GM18867 (cell line): Measurements from ENCODE around the gene SMAD5.

ENCODE experiments used
- ATAC-seq: cut with Tn5 transposase; IDR thresholded peaks from one replicate; pipeline ENCODE4 v1.9.1; 2021; ENCODE audit warnings: mild to moderate bottlenecking, moderate library complexity; ENCODE audit not compliant: unreplicated experiment

SMAD5 gene

DNA sequence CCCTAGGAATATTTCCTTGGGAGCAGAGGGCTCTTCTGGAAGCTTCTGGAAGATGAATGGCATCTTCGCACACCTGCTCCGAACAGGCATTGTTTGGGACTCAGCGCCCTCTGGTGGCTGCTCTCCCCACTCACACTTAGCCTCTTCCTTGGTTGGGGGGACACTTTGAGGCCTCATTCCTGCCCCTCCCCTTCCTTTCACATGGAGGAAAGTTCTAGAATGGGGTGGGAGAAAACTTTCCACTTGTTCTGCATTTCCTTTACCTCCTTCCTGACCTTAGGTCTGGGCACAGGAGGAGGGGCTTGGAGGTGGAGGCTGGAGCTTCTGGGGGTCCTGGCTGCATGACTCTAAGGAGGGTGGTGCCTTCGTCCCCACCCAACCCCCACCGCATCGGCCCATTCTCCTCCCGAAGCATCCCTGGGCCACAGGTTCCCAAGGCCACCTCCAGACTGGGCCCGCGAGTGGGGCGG lies 79.6 kb downstream of the SMAD5 start:
- peak; percentile 58 for ATAC-seq

- no peak for ATAC-seq
Measured at GRCh38 chr5:136213919-136214493, 81.4 kb downstream of the SMAD5 start.

DNA sequence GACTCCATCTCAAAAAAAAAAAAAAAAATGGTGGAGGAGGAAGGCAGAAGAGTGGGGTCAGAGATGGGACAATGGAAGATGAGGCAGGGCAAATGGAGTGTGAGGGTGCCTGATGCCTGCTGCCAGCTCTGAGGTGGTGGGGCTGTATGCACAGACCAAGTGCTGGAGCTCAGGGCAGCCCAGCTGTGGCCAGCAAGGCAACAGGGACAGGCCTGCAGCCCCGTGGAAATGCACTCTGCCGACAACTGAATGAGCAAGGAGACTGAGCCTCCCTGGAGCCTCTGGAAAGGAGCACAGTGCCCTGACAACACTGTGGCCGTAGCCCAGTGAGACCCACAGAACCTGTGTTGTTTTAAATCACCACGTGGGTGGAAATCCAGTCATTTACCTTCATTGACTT lies 83.2 kb downstream of the SMAD5 start:
- ATAC-seq = no peak

GRCh38 chr5:136216230-136216629 lies 83.6 kb downstream of the SMAD5 start:
- no peak for ATAC-seq

DNA sequence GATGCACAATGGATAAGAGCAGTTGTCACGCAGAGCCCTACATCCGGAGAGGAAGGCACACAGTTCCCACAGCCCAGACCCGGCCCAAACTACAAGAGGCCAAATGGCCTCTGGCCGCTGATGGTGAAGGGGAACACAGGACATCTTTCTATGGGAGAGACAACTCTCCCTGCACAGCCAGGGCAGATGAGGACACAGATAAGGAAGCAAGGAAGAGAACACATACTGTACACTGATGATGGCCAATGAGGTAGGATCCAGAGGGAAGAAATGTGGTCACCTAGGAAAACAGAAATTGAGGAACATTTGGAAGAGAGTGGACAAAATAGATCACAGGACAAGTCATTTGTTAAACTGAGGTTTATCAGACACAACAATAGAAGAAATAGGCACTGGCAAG lies 88.7 kb downstream of the SMAD5 start:
- ATAC-seq = no peak

GRCh38 chr5:136222580-136223235 lies 90.1 kb downstream of the SMAD5 start:
- no peak for ATAC-seq

DNA sequence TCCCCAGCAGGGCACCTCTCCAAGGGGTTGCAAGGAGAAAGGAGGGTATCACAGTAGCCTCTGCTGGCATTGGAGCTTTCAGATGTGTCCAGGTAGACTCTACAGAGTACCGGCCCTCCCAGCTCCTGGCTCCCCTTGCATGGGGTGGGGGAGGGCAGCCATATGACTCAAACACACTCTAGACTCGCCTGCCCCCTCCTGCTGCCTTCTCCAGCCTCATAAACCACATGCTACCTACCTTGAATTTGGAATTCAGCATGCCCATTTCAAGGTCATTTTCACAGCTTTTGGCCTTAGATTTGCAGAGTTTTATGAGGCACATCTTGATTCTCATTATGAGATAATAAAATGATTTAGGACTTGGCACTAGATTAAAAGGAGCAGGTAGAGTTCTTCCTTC lies 93.2 kb downstream of the SMAD5 start:
- no peak for ATAC-seq

DNA sequence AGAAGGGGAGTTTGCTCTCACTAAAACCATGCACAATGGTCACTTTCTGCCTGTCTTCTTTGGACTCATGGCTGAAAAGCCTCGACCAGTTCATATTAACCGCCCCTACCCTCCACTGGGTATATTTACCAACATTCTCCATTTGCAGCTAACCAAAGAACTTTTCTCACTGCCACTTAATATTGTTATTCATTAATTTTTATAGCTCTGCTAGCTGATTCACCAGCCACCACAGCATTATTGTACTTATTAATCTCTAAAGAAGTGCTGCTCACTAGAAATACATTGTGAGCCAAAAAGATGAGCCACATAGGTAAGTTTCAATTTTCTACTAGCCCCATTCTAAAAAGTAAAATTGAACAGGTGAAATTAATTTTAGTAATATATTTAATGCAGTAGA lies 93.8 kb downstream of the SMAD5 start:
- ATAC-seq = no peak

- ATAC-seq = no peak
Measured at GRCh38 chr5:136228136-136228757, 95.6 kb downstream of the SMAD5 start.

- ATAC-seq = no peak
Measured at GRCh38 chr5:136230176-136230575, 97.5 kb downstream of the SMAD5 start.

- ATAC-seq = peak; percentile 78
Measured at GRCh38 chr5:136232316-136232715, 99.7 kb downstream of the SMAD5 start.
